HG03457 (cell line): ENCODE results near the gene TTC12.
"Not testable (repeated sequence)": the region's sequence is repeated elsewhere in the genome, so short reads cannot be mapped to it uniquely, and the experiment has no call there.

ENCODE experiments used
- ATAC-seq: cut with Tn5 transposase; IDR thresholded peaks from one replicate; pipeline ENCODE4 v1.9.1; 2021; ENCODE audit warnings: moderate number of reproducible peaks; ENCODE audit not compliant: unreplicated experiment

TTC12 gene

GRCh38 chr11:113283881-113284280, 30.5 kb upstream of the TTC12 start:
- no peak for ATAC-seq

- no peak for ATAC-seq
Observed at GRCh38 chr11:113286009-113286408, 28.4 kb upstream of the TTC12 start.

GRCh38 chr11:113286509-113287497, 27.6 kb upstream of the TTC12 start:
- ATAC-seq = no peak

- no peak for ATAC-seq
Observed at GRCh38 chr11:113287801-113288200, 26.6 kb upstream of the TTC12 start.

GRCh38 chr11:113288286-113288863, 26.0 kb upstream of the TTC12 start:
- ATAC-seq = no peak

- peak; percentile 79 for ATAC-seq
Observed at GRCh38 chr11:113289431-113290187, 24.8 kb upstream of the TTC12 start.

GRCh38 chr11:113293936-113294335, 20.4 kb upstream of the TTC12 start:
- ATAC-seq = no peak

GRCh38 chr11:113295993-113296392, 18.4 kb upstream of the TTC12 start:
- ATAC-seq = no peak

GRCh38 chr11:113296447-113297205, 17.8 kb upstream of the TTC12 start:
- ATAC-seq = no peak

- not testable (repeated sequence) for ATAC-seq
Observed at GRCh38 chr11:113298496-113298895, 15.9 kb upstream of the TTC12 start.

GRCh38 chr11:113304916-113305315, 9.5 kb upstream of the TTC12 start:
- no peak for ATAC-seq

- ATAC-seq = peak; percentile 85
Observed at GRCh38 chr11:113305440-113306336, 8.7 kb upstream of the TTC12 start.

GRCh38 chr11:113308601-113309000, 5.8 kb upstream of the TTC12 start:
- no peak for ATAC-seq

GRCh38 chr11:113311536-113311935, 2.8 kb upstream of the TTC12 start:
- no peak for ATAC-seq

- ATAC-seq = no peak
Observed at GRCh38 chr11:113313601-113314000, 782 bp upstream of the TTC12 start.

- no peak for ATAC-seq
Observed at GRCh38 chr11:113314065-113314388, 356 bp upstream of the TTC12 start.

- no peak for ATAC-seq
Observed at GRCh38 chr11:113315811-113316210, 1.4 kb downstream of the TTC12 start.

GRCh38 chr11:113316256-113316655, 1.9 kb downstream of the TTC12 start:
- no peak for ATAC-seq

- no peak for ATAC-seq
Observed at GRCh38 chr11:113317339-113317738, 3.0 kb downstream of the TTC12 start.

- no peak for ATAC-seq
Observed at GRCh38 chr11:113319085-113319484, 4.7 kb downstream of the TTC12 start.
